ENCODE data around the gene MACROH2A1.

MACROH2A1 gene

DNA sequence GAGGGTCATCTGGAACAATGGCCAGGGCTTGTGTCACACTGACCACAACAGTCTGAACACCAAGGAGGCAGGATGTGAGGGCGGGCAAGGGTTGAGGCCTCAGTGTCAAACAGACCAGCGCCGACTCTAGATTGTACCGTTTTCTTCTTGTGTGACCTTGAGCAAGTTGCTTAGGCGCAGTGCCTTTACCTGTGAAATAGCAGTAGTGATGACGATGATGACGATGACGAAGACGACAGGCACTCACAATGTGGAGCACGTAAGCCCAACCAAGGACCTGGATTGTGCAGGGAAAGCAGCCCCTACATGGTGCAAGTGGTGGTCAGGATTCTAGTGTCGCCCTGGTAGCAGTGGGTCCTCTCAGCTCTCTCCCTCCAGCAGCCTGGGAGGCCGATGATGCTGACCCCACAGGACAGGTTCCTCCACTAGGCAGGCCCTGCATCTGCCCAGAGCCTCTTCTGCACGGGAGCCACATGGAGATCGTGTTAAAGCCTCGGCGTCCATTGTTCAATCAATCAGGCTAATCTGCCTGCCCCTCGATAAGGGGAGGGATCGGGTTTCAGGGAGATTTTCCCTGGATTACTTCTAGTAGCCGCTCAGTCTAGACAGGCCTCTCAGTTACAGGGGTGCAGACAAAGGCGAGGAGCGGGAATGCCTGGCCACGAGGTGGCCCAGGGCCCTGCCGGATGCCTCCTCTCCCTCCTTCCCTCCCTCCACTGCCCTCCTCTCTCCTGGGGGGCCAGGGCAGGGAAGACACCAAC, 91.7 kb downstream of the MACROH2A1 start:
- H3K4me3 ChIP-seq (ENCODE audit: low read depth, low read length, poor library complexity, severe bottlenecking), result no peak overlapping the region
- no peaks in the 10 kb centered on the region for H3K36me3 ChIP-seq (ENCODE audit: insufficient read depth, low read length)
- H3K27ac ChIP-seq (ENCODE audit: low read depth, low read length, poor library complexity, severe bottlenecking), result no peak overlapping the region
- H3K9me3 ChIP-seq (ENCODE audit: low read length), result no peaks in the 10 kb centered on the region
- no peaks in the 10 kb centered on the region for H3K9me2 ChIP-seq (ENCODE audit: low read depth, low read length)
- H4K20me1 ChIP-seq (ENCODE audit: insufficient read depth, low read length), result no peaks in the 10 kb centered on the region
- no peaks in the 10 kb centered on the region for H3K79me2 ChIP-seq (ENCODE audit: insufficient read depth, low read length)
- no peaks in the 10 kb centered on the region for H3F3A ChIP-seq (ENCODE audit: insufficient read depth, low read length)
- H2AFZ ChIP-seq (ENCODE audit: low read length), result no peak overlapping the region
- no peak overlapping the region for H3K9ac ChIP-seq (ENCODE audit: low read length)
- no peaks in the 10 kb centered on the region; the same call in 1 of the 2 replicates for H3K27me3 ChIP-seq (ENCODE audit: insufficient read depth, low read length)
- H3K4me2 ChIP-seq (ENCODE audit: low read length), result no peak overlapping the region
- TF ChIP-seq, protein P1, sequence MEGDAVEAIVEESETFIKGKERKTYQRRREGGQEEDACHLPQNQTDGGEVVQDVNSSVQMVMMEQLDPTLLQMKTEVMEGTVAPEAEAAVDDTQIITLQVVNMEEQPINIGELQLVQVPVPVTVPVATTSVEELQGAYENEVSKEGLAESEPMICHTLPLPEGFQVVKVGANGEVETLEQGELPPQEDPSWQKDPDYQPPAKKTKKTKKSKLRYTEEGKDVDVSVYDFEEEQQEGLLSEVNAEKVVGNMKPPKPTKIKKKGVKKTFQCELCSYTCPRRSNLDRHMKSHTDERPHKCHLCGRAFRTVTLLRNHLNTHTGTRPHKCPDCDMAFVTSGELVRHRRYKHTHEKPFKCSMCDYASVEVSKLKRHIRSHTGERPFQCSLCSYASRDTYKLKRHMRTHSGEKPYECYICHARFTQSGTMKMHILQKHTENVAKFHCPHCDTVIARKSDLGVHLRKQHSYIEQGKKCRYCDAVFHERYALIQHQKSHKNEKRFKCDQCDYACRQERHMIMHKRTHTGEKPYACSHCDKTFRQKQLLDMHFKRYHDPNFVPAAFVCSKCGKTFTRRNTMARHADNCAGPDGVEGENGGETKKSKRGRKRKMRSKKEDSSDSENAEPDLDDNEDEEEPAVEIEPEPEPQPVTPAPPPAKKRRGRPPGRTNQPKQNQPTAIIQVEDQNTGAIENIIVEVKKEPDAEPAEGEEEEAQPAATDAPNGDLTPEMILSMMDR (IDR thresholded peaks at IDR 0.05; ENCODE audit: low read length), result no peak
- no peak for TF ChIP-seq EZH2 (IDR thresholded peaks at IDR 0.05; ENCODE audit: borderline replicate concordance, low read length)
- no peaks in the 10 kb centered on the region for H3K4me1 ChIP-seq (ENCODE audit: insufficient read depth, low read length, severe bottlenecking)

DNA sequence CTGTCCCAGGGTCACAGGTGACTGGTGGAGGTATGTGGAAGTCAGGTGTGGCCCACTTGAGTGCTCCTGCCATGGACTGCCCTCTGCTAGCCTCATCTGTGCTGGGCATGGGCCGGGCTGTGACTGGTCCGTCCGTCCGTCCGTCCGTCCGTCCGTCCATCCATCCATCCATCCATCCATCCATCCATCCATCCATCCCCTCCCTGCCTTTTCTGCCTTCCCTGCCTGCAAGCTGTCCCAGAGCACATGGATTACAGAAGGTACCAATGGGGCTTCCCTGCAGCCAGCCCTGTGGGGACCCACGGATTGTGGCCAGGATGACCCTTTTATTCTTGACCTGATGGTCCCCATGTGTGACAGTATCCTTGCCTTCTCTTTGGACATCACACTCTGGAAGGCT, 92.5 kb downstream of the MACROH2A1 start:
- TF ChIP-seq, protein P1 (IDR thresholded peaks at IDR 0.05; ENCODE audit: low read length), result no peak
- TF ChIP-seq EZH2 (IDR thresholded peaks at IDR 0.05; ENCODE audit: borderline replicate concordance, low read length), result no peak
- no peaks in the 10 kb centered on the region for H3K79me2 ChIP-seq (ENCODE audit: insufficient read depth, low read length)

DNA sequence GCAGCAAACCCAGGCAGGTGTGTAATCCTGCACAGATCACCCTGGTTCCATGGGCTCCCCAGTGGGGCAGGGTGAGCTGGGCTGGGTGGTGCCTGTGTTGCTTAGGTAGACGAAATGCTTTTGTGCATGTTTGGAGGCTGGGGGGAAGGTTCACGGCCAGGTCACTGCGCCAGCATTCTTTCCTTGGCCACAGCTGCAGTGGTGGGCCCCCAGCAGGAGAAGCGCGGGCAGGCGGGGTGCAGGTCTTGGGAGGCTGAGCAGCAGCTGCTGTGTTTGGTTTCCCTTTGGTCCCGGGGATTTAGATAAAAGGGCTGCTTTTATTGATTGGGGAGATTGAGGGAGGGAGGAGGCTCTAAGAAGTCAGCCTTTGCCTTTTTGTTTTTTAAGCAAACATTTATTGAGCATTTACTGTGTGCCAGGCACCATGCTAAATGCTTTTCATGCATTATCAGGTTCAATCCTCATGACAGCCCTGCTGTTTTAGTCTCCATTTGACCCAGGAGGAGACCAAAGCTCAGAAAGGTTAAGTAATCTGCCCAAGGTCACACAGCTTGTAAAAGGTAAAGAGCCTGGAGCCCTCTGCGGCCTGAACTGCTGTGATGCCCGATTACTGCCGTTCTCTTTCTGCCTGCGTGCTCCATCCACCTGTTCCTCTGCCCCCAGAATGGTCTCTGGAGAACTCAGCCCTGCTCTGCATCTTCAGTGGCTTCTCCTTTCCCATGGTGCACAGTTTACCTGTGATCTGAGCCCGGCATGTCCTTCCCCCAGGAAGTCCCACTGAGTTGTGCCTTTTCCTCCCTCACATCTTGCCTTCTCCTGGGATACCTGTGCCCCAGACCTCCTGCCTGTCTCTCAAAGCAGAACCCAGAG, 94.4 kb downstream of the MACROH2A1 start:
- Histone ChIP-seq H3K36me3 (ENCODE audit: insufficient read depth, low read length) (no peaks in the 10 kb centered on the region), H3K27ac (ENCODE audit: low read depth, low read length, poor library complexity, severe bottlenecking) (no peak overlapping the region), H3K9me3 (ENCODE audit: low read length) (no peaks in the 10 kb centered on the region), H3K27me3 (ENCODE audit: insufficient read depth, low read length) (no peaks in the 10 kb centered on the region; the same call in 1 of the 2 replicates), H3K9ac (ENCODE audit: low read length) (no peak overlapping the region), H3K79me2 (ENCODE audit: insufficient read depth, low read length) (no peaks in the 10 kb centered on the region), H3K4me2 (ENCODE audit: low read length) (no peak overlapping the region), H3K4me3 (ENCODE audit: low read depth, low read length, poor library complexity, severe bottlenecking) (no peak overlapping the region), H4K20me1 (ENCODE audit: insufficient read depth, low read length) (no peaks in the 10 kb centered on the region), H3K4me1 (ENCODE audit: insufficient read depth, low read length, severe bottlenecking) (no peaks in the 10 kb centered on the region), H3K9me2 (ENCODE audit: low read depth, low read length) (no peaks in the 10 kb centered on the region), H2AFZ (ENCODE audit: low read length) (no peak overlapping the region), H3F3A (ENCODE audit: insufficient read depth, low read length) (no peaks in the 10 kb centered on the region)
- TF ChIP-seq EZH2 (IDR thresholded peaks at IDR 0.05; ENCODE audit: borderline replicate concordance, low read length), result no peak
- TF ChIP-seq, protein P1 (IDR thresholded peaks at IDR 0.05; ENCODE audit: low read length), result no peak

More for the DNA sequence above, 92.5 kb downstream of the MACROH2A1 start:
- no peak overlapping the region for H2AFZ ChIP-seq (ENCODE audit: low read length)
- no peak overlapping the region for H3K4me3 ChIP-seq (ENCODE audit: low read depth, low read length, poor library complexity, severe bottlenecking)
- H3K4me1 ChIP-seq (ENCODE audit: insufficient read depth, low read length, severe bottlenecking), result no peaks in the 10 kb centered on the region
- no peaks in the 10 kb centered on the region for H4K20me1 ChIP-seq (ENCODE audit: insufficient read depth, low read length)
- H3K27me3 ChIP-seq (ENCODE audit: insufficient read depth, low read length), result no peaks in the 10 kb centered on the region; the same call in 1 of the 2 replicates
- no peak overlapping the region for H3K9ac ChIP-seq (ENCODE audit: low read length)
- no peak overlapping the region for H3K4me2 ChIP-seq (ENCODE audit: low read length)
- no peaks in the 10 kb centered on the region for H3K36me3 ChIP-seq (ENCODE audit: insufficient read depth, low read length)
- no peaks in the 10 kb centered on the region for H3K9me2 ChIP-seq (ENCODE audit: low read depth, low read length)
- H3K9me3 ChIP-seq (ENCODE audit: low read length), result no peaks in the 10 kb centered on the region
- no peaks in the 10 kb centered on the region for H3F3A ChIP-seq (ENCODE audit: insufficient read depth, low read length)
- H3K27ac ChIP-seq (ENCODE audit: low read depth, low read length, poor library complexity, severe bottlenecking), result no peak overlapping the region
